BJ (cell line): ENCODE data around the gene TBC1D1. TPM values are rescaled to one million over a fixed set of nuclear protein-coding genes. Genes with fewer than 3 reads are reported as not detected.

Experiments used
- CTCF ChIA-PET: fragments of 350-600 bp; formaldehyde crosslinking; extraction: SDS; loops from one replicate; lab custom pipeline; 2021; ENCODE audit warnings: antibody characterized with exemption, inconsistent platforms; lab: Yijun Ruan, JAX
- POLR2A ChIA-PET: fragments of 300-600 bp; sonication (Branson Sonifier 250); formaldehyde crosslinking; extraction: SDS; loops from one replicate; lab custom pipeline; 2021; ENCODE audit warnings: antibody characterized with exemption; lab: Charles Lee
- DNase-seq: peaks from one replicate; pipeline ENCODE4 v3.0.0-alpha.2; 2011; ENCODE audit warnings: low read depth
- H3K27me3 ChIP-seq: 2 replicates; pipeline ENCODE4 v1.6.0; 2011; ENCODE audit warnings: low read length; ENCODE audit not compliant: control insufficient read depth, insufficient read depth
- H3K36me3 ChIP-seq: 2 replicates; pipeline ENCODE4 v1.5.1; 2011; ENCODE audit warnings: low read length; ENCODE audit not compliant: control insufficient read depth, insufficient read depth
- H3K4me3 ChIP-seq: 2 replicates; pipeline ENCODE4 v1.5.1; 2011; ENCODE audit warnings: low read depth, mild to moderate bottlenecking, control low read depth, low read length
- CTCF ChIP-seq: IDR thresholded peaks from 2 replicates; pipeline ENCODE4 v1.5.1; 2011; ENCODE audit warnings: low read depth, mild to moderate bottlenecking, control low read depth, inconsistent platforms, low read length, moderate library complexity; ENCODE audit not compliant: insufficient read depth
- polyA plus RNA-seq: library from polyadenylated mRNA; depleted of rRNA; stranded (reverse); fragments of >200 nt; gene quantifications from 2 replicates; pipeline ENCODE4 v1.2.3, GENCODE V29; 2011

The TBC1D1 gene
- polyA plus RNA-seq, 1 experiment = 46.1 TPM

- H3K27me3 ChIP-seq = no peaks in the 10 kb centered on the region
- CTCF ChIA-PET = interaction anchor here (0.6 to 2.5 kb wide), 4 partner anchors 9 to 589 kb away, joined by 3 to 7 read pairs (median 4); no protein-coding TSS in a partner anchor
- DNase-seq = no peak
- H3K4me3 ChIP-seq = no peak overlapping the region
- POLR2A ChIA-PET = no interaction called here
- H3K36me3 ChIP-seq = no peaks in the 10 kb centered on the region
- TF ChIP-seq CTCF = no peak
Measured at GRCh38 chr4:38172078-38172477, 281.2 kb downstream of the TBC1D1 start.

- no peak for DNase-seq
- no peak overlapping the region for H3K4me3 ChIP-seq
- ChIA-PET POLR2A (no interaction called here), CTCF (interaction anchor here (0.8 to 1.5 kb wide), 4 partner anchors 146 to 607 kb away, joined by 3 to 4 read pairs (median 3); no protein-coding TSS in a partner anchor)
- no peaks in the 10 kb centered on the region for H3K36me3 ChIP-seq
- no peak for TF ChIP-seq CTCF
- no peaks in the 10 kb centered on the region for H3K27me3 ChIP-seq
Measured at GRCh38 chr4:38173935-38174518, 283.1 kb downstream of the TBC1D1 start.

- ChIA-PET POLR2A (interaction anchor here (0.6 kb wide), 1 partner anchor 694 kb away, joined by 3 read pairs; no protein-coding TSS in a partner anchor), CTCF (interaction anchor here (0.8 to 1.8 kb wide), 5 partner anchors 145 to 567 kb away, joined by 3 to 10 read pairs (median 4); no protein-coding TSS in a partner anchor)
- H3K4me3 ChIP-seq = no peak overlapping the region
- DNase-seq = no peak
- no peaks in the 10 kb centered on the region for H3K36me3 ChIP-seq
- H3K27me3 ChIP-seq = no peaks in the 10 kb centered on the region
- no peak for TF ChIP-seq CTCF
Measured at GRCh38 chr4:38174801-38175200, 283.9 kb downstream of the TBC1D1 start.

GRCh38 chr4:38176165-38176564 lies 285.3 kb downstream of the TBC1D1 start:
- Histone ChIP-seq H3K36me3 (no peaks in the 10 kb centered on the region), H3K27me3 (no peaks in the 10 kb centered on the region), H3K4me3 (no peak overlapping the region)
- CTCF ChIA-PET = interaction anchor here (1.0 to 1.8 kb wide), 2 partner anchors 554 to 580 kb away, joined by 3 to 10 read pairs; no protein-coding TSS in a partner anchor
- POLR2A ChIA-PET = no interaction called here
- no peak for TF ChIP-seq CTCF
- no peak for DNase-seq

GRCh38 chr4:38177035-38177546 lies 286.2 kb downstream of the TBC1D1 start:
- Histone ChIP-seq H3K36me3 (no peaks in the 10 kb centered on the region), H3K27me3 (no peaks in the 10 kb centered on the region), H3K4me3 (no peak overlapping the region)
- CTCF ChIA-PET = interaction anchor here (0.8 to 5.3 kb wide), 4 partner anchors 9 to 555 kb away, joined by 3 to 51 read pairs (median 4); no protein-coding TSS in a partner anchor
- no peak for TF ChIP-seq CTCF
- POLR2A ChIA-PET = no interaction called here
- no peak for DNase-seq
